Peyer's patch (tissue), 4 donors: ENCODE measurements around the gene CTBP1.

ENCODE experiments used
- POLR2A ChIP-seq, 2 donors: fragments of 450-650 bp; IDR thresholded peaks; one replicate each; pipeline ENCODE4 v1.5.1; 2017; ENCODE audit warnings: antibody characterized with exemption in 2 of 2, mild to moderate bottlenecking in 2 of 2, moderate library complexity in 2 of 2
- TF ChIP-seq, protein P1 (sequence below), 6 experiments: fragments of 450-650 bp in 4 of 6; fragments of 200-600 bp in 2 of 6; sonication (generic) in 1 of 6; IDR thresholded peaks; one replicate each; pipeline ENCODE4 v1.5.1; 2017 to 2019; ENCODE audit warnings: antibody characterized with exemption in 6 of 6, mild to moderate bottlenecking in 3 of 6, moderate library complexity in 1 of 6

DNA sequence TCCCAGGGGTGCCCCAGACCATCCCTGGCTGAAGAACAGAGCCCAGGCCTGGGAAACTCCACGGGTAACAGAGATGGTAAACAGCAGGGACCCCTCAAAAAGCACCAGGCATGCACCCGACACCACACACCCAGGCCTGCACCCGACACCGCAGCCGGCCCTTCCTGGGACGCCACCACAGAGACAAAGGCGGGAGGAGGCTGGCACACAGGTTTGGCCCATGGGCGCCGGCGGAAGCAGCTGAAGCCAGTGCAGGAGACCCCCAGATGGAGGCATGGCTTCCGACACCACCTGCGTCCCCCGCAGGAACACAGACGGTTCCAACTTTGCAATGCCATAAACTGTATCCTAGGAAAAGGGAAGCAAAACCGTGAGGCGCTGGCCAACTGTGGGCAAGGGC lies 22.3 kb downstream of the CTBP1 start:
- TF ChIP-seq, protein P1, sequence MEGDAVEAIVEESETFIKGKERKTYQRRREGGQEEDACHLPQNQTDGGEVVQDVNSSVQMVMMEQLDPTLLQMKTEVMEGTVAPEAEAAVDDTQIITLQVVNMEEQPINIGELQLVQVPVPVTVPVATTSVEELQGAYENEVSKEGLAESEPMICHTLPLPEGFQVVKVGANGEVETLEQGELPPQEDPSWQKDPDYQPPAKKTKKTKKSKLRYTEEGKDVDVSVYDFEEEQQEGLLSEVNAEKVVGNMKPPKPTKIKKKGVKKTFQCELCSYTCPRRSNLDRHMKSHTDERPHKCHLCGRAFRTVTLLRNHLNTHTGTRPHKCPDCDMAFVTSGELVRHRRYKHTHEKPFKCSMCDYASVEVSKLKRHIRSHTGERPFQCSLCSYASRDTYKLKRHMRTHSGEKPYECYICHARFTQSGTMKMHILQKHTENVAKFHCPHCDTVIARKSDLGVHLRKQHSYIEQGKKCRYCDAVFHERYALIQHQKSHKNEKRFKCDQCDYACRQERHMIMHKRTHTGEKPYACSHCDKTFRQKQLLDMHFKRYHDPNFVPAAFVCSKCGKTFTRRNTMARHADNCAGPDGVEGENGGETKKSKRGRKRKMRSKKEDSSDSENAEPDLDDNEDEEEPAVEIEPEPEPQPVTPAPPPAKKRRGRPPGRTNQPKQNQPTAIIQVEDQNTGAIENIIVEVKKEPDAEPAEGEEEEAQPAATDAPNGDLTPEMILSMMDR (IDR thresholded peaks at IDR 0.05), result no peak
- no peak for TF ChIP-seq POLR2A (IDR thresholded peaks at IDR 0.05)
